ENCODE measurements around the gene MDFI.

DNA sequence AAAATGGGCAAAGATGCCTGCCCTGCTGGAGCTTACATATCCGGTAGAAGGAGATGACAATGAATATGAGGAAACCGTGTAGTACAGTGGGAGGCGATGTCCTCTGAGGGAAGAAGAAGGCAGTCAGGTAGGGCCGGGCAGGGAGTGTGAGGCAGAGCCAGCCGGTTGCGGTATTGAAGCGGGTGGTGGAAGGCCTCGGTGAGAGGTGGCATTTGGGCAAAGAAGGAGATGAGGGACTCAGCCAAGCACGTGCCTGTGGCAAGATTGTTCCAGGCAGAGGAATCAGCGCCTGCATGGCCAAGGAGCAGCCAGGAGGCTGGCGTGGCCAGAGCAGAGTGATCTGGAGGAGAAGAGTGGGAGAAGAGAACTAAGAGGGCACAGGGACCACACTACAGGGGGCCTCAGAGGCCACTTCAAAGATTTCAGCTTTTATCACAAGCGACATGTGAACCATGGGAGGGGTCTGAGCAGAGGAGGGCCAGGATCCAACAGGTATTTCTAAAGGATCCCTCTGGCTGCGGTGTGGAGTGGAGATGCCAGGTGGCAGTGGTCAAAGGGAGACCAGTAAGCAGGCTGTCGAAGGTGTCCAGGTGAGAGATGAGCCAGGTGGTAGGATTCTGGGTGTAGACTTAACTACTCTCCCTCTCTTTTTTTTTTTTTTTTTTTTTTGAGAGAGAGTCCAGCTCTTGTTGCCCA, 13.8 kb downstream of the MDFI start:
- TF ChIP-seq, protein P1, sequence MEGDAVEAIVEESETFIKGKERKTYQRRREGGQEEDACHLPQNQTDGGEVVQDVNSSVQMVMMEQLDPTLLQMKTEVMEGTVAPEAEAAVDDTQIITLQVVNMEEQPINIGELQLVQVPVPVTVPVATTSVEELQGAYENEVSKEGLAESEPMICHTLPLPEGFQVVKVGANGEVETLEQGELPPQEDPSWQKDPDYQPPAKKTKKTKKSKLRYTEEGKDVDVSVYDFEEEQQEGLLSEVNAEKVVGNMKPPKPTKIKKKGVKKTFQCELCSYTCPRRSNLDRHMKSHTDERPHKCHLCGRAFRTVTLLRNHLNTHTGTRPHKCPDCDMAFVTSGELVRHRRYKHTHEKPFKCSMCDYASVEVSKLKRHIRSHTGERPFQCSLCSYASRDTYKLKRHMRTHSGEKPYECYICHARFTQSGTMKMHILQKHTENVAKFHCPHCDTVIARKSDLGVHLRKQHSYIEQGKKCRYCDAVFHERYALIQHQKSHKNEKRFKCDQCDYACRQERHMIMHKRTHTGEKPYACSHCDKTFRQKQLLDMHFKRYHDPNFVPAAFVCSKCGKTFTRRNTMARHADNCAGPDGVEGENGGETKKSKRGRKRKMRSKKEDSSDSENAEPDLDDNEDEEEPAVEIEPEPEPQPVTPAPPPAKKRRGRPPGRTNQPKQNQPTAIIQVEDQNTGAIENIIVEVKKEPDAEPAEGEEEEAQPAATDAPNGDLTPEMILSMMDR (IDR thresholded peaks at IDR 0.05; ENCODE audit: low read length): no peak
- no peak for TF ChIP-seq EZH2 (IDR thresholded peaks at IDR 0.05; ENCODE audit: borderline replicate concordance, low read length)

Measured in OCI-LY1 (cell line).